GM19455 (cell line): ENCODE data around the gene KLHL11.
"Not testable (repeated sequence)": the region's sequence is repeated elsewhere in the genome, so short reads cannot be mapped to it uniquely, and the experiment has no call there.

Experiments
- ATAC-seq: cut with Tn5 transposase; IDR thresholded peaks from one replicate; pipeline ENCODE4 v1.9.1; 2021; ENCODE audit not compliant: unreplicated experiment

Gene KLHL11

DNA sequence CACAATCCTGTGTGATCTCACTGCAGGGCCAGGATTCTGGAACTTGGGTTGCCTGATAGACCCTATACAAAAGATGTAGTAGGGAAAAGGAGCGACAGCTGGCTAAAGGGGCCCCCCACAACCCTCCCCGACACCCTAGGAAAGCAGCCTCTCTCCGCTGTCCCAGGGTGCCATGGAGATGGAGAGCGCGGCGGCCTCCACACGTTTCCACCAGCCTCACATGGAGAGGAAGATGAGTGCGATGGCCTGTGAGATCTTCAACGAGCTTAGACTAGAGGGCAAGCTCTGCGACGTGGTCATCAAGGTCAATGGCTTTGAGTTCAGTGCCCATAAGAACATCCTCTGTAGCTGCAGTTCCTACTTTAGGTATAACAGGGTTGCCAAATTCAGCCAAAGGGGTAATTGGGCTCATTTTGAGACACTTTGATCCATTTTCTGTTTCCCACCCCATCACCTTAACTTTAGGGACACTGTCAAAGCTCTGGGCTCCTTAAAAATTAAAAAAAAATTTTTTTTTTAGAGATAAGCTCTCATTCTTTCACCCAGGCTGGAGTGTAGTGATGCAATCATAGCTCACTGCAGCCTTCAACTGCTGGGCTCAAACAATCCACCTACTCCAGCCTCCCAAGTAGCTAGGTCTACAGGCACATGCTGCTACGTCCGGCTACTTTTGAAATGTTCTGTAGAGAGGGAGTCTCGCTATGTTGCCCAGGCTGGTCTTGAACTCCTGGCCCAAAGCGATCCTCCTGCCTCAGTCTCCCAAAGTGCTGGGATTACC, 27.3 kb downstream of the KLHL11 start, which contains the start of gene KLHL10:
TSS of gene KLHL10 (plus strand) at position 65 of the 778 bp plus-strand sequence. CDS start at position 173, 108 bp downstream.
- ATAC-seq, result no peak

DNA sequence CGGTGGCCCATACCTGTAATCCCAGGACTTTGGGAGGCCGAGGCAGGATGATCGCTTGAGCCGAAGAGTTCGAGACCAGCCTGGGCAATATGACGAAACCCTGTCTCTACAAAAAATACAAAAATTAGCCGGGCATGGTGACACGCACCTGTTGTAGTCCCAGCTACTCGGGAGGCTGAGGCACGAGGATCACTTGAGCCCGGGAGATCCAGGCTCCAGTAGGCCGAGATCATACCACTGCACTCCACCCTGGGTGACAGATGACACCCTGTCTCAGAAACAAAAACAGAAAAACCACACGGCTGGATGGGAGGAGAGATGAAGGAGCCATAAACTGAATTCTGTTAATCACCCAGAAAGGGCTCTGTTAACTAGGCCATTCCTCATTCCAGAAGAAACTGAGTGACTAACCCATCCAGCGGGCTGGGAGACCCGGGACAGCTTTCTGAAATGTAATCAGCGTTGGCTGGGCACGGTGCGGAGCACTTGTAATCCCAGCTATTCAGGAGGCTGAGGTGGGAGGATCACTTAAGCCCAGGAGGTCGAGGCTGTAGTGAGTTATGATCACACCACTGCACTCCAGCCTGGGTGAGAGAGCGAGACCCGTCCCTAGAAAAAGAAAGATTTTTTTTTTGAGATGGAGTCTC, 28.6 kb downstream of the KLHL11 start:
- no peak for ATAC-seq

DNA sequence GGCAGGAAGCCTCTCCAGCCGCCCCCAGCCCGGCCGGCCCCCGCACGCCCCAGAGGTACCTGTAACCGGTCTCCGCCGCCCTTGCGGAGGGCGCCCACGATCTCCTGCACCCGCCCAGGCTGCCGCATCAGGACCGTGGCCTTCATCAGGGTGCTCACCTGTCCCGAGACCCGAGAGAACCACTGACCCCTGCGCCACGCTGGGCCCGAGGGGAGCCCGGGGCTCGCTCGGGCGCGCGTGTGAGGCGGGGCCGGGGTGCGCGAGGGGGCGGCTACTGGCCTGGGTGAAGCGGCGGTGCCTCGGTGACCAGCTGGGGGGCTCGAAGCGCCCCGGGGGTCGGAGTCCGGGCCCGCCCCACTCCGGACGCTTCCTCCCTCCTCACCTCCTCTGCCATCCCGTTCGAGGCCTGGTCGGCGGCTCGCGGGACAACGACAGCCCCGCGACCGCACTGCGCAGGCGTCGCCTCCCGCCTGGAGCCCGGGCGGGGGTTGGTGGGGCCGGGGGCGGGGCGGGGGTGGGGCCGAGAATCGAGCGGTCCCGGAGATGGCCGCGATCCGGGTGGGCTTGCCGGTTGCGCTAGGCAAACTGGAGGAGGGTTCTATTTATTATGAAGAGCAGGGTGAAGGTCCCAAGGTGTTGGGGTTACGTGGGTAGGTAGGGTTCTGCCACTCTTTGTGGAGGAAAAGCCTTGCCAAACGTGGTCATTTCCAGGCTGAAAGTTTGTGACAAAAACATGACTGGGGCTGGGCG, 29.2 kb downstream of the KLHL11 start, which contains the start of gene NT5C3B:
TSS of gene NT5C3B (minus strand) at position 433 of the 750 bp plus-strand sequence. CDS start at position 394, 39 bp downstream.
- ATAC-seq, result peak; percentile 71

DNA sequence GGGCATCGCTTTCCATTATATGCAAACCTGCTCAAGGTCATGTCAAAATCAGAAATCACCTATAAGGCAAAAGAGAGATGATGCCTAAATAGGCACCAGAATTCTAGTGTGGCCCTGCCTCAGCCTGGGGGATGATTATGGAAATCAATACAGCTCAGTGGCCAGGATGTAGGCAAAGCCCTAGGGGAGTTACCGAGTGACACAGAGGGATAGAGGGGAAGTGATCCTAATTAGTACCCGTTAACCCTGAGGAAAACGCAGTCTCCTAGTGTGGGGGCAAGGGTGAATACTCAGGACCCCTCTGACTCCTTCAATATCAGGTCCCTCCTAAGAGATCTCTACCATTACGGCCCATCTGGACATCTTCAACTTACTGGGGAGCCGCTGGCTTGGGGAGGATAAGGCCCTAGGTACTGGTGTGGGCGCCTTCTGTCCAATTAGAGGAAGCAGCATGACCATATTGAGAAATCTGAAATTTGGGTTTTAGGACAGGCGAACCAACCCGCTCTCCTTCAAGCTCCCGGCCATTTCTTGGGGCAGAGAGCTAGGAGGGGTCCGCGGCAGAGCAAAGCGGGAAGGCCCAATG, 29.9 kb downstream of the KLHL11 start:
- ATAC-seq, result no peak

DNA sequence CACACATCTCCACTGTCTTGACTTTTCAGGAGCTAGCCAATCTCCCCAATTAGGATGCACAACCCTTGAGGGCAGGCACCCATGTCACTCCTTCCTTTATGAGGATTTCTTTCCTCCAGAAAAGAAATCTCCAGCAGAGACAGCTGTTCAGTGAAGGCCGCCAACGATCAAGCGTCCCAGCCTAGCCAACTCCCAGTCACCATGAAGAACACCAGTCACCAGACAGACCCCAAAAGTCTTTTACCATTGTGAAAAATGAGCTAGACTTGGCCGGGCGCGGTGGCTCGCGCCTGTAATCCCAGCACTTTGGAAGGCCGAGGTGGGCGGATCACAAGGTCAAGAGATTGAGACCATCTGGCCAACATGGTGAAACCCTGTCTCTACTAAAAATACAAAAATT, 35.3 kb downstream of the KLHL11 start:
- not testable (repeated sequence) for ATAC-seq

DNA sequence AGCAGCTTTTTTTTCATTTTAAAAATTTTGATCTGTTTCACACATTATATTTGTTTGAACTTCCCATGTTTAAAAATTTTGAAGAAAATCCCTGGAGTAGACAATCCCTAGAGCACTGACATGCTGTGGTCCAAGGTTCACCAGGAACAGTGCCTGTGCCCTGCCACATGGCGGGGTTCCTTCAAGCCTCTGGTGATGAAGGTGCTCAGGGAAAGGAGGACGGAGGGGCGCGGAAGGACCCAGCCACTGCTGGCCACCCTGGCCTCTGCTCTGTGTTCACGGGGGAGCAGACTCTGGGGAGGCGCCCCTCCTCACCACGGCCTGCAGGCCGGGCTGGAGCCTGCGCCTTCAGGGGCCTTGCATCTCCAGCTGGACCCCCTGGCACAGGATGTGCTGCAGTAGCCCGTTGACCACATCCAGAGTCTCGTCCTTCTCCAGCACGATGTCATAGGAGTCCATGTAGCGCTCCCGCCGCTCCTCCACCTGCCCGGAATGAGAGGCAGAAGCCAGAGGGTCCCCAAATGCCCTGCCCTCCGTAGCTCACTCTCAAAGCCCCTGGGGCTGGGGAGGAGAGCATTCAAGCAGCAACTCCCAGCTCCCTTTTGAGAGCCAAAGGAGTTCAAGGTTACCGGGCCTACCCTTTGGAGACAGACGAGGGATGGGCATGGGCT, 39.9 kb downstream of the KLHL11 start:
- ATAC-seq, result no peak

DNA sequence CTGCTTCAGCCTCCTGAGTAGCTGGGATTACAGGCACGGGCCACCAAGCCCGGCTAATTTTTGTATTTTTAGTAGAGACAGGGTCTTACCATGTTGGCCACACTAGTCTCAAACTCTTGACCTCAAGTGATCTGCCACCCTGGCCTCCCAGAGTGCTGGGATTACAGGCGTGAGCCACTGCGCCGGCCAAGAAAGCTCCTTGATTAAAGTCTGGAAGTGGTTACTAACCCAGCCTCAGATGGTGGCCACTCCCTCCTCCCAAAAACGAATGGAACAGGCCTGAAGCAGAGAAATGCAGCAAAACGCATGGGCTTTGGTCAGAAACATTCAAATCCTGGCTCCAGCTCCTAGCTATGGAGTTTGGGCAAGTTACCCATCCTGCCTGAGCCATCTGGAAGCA, 41.1 kb downstream of the KLHL11 start:
- no peak for ATAC-seq

DNA sequence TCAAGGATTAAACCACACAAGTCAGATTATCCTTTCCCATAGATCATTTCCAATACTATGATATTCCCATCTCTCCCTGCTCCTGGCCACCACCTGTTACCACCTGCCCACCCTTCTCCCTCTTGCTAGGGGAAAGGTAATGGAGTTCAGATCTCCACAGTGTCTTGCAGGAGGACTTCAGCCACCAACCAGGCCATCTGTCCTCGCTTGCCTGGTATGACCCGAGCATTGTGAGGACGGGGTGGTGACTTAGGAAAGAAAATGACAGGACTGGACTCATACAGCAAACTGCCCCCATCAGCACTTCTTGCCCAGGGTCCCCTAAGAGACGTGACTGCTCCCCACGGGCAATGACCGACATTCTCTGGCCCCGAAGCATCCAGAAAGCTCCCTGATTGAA, 41.6 kb downstream of the KLHL11 start:
- no peak for ATAC-seq

DNA sequence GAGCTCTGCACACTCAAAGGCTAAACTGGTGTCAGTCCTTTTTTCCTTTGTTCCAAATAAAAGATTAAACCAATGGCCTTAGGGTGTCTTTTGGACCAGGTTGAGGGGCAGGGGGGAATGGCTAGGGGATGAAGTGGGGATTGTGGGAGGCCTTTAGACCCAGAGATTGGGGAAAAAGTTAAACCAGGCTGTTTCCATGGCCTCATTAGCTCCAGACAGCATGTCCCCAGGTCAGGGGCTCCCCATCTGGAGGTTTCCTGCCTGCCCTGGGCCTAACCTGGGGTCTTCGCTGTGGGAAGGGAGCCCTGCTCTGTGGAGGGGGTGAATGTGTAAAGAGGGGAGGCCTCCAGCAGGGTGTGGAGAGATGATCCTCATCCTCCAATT, 42.1 kb downstream of the KLHL11 start:
- no peak for ATAC-seq

DNA sequence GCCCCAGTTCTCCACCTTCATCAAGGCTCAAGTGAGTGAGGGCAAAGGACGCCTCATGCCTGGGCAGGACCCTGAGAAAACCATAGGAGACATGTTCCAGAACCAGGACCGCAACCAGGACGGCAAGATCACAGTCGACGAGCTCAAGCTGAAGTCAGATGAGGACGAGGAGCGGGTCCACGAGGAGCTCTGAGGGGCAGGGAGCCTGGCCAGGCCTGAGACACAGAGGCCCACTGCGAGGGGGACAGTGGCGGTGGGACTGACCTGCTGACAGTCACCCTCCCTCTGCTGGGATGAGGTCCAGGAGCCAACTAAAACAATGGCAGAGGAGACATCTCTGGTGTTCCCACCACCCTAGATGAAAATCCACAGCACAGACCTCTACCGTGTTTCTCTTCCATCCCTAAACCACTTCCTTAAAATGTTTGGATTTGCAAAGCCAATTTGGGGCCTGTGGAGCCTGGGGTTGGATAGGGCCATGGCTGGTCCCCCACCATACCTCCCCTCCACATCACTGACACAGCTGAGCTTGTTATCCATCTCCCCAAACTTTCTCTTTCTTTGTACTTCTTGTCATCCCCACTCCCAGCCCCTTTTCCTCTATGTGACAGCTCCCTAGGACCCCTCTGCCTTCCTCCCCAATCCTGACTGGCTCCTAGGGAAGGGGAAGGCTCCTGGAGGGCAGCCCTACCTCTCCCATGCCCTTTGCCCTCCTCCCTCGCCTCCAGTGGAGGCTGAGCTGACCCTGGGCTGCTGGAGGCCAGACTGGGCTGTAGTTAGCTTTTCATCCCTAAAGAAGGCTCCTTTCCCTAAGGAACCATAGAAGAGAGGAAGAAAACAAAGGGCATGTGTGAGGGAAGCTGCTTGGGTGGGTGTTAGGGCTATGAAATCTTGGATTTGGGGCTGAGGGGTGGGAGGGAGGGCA, 42.7 kb downstream of the KLHL11 start:
- no peak for ATAC-seq

DNA sequence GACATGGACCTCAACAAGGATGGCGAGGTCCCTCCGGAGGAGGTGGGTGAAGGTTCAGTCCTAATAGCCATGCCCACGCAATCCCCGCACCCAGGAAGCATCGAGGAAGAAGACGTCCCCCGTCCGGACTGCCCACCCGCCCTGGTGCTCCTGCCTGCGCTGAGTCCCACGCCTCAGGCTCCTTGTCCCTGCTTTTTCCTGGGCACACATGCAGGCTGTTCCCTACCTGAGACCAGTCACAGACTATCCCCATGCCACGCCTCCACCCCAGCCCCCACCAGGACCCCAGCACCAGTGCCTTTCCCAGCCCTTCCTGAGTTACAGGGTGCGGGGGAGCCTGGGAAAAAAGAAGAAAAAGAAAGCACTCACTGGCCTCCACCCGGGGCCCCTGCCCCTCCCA, 43.4 kb downstream of the KLHL11 start:
- ATAC-seq, result no peak

DNA sequence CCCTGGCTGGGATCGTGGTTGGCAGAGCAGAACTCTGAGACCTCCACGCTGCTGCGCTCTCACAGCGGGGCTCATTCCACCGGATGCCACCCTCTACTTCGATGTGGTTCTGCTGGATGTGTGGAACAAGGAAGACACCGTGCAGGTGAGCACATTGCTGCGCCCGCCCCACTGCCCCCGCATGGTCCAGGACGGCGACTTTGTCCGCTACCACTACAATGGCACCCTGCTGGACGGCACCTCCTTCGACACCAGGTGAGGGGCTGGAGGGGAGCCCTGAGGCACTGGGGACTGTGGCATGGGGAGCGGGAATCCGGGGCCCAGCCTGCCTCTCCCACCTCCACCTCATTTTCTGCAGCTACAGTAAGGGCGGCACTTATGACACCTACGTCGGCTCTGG, 47.2 kb downstream of the KLHL11 start:
- no peak for ATAC-seq

DNA sequence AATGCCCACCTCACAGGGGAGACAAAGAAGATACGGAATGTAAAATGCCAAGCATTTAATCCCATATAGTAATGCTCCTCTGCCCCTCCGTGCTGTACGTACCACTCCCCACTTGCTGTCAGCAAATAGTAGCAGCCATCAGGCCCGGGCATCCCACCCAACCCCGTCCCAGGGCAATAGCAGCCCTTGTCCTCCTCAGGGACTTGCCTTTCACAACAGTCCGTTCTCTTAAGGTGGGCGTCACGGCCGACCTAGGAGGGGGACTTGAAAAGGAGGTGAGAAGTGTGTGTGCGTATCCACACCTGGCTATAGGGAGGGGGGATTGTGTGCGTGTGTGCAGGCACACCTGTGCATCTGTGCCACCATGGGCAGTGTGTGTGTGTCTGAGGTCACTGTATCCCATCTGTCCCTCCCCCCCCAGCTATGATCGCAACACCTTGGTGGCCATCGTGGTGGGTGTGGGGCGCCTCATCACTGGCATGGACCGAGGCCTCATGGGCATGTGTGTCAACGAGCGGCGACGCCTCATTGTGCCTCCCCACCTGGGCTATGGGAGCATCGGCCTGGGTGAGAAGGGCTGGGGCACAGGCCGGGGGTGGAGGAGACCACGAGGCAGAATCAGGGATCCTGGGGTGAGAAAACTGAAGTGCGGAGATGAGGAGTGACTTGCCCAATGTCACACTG, 48.4 kb downstream of the KLHL11 start:
- no peak for ATAC-seq

DNA sequence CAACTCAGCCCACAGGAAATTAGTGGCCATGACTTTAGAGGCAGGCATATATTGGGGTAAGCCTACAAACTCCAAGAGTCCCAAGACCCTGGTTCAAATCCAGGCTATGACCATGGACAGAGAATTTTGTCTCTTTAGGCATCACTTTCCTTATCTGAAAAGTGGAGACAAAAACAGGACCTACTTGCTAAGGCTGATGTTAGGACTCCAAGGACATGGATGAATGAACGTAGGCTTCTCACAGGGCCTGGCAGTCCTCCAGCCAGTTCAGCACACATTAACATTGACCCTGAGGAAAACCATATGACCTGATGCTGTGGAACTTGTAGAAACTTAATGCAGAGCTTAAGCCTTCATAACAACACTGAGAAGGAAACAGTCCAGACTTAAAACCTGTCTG, 51.0 kb downstream of the KLHL11 start:
- no peak for ATAC-seq

DNA sequence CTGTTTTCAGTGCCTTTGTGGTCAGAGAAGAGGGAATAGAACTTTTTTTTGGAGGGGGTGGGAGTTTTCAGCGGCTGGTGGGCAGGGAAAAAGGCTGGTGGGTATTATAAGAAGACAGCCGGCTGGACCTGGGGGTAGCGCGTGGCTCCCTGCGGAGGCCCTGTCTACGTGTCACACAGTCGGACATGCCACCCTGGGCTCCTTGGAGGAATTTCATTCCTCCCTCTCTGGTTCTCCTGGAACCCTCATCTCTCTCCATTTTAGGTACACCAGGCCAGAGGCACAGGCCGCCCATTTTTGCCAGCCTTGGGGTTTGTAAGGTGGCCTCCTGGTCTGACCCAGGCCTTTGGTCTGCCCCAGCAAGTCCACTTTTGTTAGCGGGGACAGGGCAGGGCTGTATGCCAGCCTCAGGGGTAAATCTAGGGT, 51.5 kb downstream of the KLHL11 start:
- ATAC-seq, result no peak

DNA sequence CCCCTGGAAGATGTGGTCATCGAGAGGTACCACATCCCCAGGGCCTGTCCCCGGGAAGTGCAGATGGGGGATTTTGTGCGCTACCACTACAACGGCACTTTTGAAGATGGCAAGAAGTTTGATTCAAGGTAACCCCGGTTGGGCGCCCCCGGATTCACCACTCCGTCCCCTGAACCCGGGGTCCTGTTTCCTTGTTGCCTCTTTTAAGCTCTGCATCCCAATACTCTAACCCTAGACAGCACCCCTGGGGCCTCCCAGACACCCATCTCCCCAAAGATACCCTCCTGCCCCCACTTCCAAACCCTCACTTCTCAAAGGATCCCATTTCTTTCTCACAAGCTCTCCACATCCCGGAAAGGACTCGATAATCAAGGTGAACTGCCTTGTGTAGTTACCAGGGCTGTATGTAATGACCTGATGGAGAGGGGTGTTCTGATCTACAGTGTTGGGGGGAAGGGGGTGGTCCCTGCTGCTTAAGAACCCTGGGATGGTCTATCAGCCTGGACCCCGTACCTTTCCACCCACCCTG, 52.0 kb downstream of the KLHL11 start:
- no peak for ATAC-seq

DNA sequence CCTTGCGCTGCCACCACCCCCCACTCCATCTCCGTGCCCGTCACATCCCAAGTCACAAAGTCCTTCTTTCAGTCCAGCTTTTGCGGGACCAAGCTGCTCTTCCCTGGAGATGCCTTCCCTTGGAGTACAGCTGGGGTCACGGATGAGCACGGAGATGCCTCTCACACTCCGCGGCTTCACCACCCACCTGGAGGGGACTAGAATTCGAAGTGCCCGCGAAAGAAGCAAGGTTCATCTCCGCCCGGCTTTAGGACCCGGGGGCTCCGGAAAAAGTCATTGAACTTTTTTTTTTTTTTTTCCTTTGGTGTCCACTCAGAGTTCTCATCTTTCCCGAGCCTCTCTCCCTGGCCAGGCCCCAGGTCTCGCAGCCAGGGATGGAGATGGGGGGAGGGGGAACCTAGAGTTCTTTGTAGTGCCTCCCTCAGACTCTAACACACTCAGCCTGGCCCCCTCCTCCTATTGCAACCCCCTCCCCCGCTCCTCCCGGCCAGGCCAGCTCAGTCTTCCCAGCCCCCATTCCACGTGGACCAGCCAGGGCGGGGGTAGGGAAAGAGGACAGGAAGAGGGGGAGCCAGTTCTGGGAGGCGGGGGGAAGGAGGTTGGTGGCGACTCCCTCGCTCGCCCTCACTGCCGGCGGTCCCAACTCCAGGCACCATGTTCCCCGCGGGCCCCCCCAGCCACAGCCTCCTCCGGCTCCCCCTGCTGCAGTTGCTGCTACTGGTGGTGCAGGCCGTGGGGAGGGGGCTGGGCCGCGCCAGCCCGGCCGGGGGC, 52.7 kb downstream of the KLHL11 start, which contains the start of gene FKBP10:
TSS of gene FKBP10 (plus strand) at position 624 of the 771 bp plus-strand sequence. CDS start at position 655, 31 bp downstream.
- ATAC-seq, result no peak
